GM21576 (cell line): ENCODE results near the gene SLC66A3.

ENCODE experiments used
- ATAC-seq: cut with Tn5 transposase; IDR thresholded peaks from one replicate; pipeline ENCODE4 v1.9.1; 2021; ENCODE audit warnings: mild to moderate bottlenecking, moderate library complexity; ENCODE audit not compliant: unreplicated experiment

SLC66A3 gene

DNA sequence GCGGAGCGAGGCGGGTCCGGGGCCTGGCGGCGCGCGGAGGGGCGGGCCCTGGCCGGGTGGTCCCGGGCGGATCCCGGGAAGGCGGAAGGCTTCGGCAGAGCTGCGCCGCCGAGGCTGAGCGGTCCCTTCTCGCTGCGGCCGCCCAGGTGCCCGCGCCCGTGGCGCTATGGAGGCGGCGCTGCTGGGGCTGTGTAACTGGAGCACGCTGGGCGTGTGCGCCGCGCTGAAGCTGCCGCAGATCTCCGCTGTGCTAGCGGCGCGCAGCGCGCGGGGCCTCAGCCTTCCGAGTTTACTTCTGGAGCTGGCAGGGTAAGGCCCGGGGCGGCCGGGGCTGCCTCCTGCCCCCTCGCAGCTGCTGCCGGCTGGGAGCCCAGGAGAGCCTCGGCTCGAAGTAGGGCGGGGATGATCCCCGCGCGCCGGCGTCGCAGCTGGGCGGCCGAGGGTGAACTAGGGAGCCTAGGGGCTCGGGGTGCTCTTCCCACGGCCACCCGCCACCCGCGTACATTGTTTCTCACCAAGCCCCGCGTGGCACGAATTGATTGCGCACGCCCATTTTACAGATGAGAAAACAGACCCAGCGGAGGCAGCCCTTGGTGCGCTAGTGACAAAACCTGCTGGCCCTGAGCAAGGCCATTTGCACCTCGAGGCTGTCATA, at the start of gene SLC66A3:
SLC66A3 (plus strand) TSS at position 87 of the 655 bp plus-strand sequence; CDS start at position 167, 80 bp downstream.
- ATAC-seq: peak; percentile 73

DNA sequence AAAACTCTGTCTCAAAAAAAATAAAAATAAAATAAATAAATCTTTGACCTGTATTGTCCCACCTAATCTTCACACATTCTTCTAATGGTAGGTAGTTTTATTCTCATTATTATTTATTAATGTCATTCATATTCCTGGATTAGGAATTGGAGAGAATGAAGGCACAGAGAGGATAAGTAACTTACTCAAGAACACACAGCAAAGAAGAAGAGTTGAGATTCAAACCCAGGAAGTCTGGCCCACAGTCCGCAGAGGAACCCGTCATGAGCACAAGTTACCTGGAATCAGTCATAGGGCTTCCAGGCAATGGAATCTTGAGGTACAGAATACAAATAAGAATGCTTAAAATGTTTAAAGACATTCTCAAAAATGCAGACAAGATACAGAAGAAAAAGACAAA, 46.3 kb upstream of the SLC66A3 start:
- no peak for ATAC-seq

DNA sequence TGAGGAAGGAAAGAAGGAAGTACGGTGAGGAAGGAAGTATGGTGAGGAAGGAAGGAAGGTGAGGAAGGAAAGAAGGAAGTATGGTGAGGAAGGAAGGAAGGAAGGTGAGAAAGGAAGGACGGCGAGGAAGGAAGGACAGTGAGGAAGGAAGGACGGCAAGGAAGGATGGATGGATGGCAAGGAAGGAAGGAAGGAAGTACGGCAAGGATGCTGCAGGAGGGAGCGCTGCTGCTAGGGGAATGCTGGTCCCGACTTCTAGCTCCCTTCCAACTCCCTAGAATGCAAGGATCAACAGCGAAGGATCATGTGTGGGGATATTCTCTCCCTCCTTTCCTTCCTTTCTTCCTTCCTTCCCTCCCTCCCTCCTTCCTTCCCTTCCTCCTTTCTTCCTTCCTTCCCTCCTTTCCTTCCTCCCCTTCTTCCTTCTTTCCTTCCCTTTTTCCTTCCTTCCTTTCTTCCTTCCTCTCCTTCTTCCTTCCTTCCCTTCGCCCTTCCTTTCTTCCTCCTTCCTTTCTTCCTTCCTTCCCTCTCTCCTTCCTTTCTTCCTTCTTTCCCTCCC, 42.3 kb upstream of the SLC66A3 start:
- no peak for ATAC-seq

DNA sequence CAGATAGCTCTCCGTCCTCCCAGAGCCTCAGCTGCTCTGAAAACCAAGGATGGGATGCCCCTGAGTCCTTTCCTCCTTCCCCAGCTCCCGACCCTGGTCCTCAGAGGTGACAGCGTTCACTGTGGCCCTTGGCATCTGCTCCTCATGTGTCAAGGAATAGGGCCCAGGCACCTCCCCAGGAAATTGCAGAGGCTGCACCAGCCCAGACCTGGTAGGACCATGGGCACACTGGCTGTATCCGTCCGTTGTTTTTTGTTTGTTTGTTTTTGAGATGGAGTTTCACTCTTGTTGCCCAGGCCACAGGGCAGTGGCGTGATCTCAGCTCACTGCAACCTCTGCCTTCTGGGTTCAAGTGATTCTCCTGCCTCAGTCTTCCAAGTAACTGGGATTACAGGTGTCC, 37.5 kb upstream of the SLC66A3 start:
- ATAC-seq: no peak

DNA sequence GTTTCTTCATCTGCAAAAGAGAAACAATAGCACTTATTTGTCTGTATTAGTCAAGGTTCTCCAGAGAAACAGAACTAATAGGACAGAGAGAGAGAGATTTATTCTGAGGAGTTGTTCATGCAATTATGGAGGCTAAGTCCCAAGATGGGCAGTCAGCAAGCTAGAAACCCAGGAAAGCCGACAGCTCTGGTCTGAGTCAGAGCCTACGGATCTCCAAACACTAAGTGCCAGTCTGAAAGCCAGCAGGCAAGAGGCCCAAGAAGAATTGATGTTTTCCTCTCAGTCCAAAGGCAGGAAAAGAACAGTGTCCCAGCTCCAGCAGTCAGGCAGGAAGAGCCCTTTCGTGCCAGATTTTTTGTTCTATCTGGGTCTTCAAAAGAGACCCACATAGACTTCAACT, 36.5 kb upstream of the SLC66A3 start:
- no peak for ATAC-seq

DNA sequence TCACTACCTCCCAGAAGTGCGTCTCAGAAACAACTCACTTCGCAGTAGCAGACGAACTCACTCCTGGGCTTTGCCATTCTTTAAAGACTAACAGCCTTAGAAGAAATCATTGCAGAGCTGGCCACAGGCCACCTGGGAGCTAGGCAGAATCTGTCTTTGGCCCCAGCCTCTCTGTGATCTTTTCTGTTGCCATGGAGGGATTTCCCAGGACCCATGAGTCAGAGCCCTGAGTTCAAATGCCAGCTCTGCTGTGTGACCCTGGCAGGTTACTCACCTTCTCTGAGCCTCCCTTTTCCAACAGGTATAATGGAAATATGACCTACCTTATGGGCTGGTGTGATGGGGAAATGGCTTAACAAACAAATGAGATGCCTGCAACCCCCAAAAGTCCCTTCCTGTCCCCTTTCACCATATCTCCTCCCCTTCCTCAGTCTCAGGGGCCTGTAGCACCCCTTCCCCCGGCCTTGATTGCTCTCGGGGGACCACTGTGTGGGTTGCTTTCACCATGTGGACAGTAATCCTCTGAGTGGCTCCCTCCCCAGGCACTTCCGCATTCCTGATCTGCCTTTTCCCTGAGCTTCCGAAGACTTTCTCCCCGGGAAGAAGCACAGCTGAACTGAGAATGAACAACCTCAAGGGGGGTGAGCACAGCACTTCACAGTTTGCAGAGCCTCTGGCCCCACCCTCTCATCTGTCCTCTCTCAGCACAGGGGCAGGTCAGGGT, 34.0 kb upstream of the SLC66A3 start:
- no peak for ATAC-seq

DNA sequence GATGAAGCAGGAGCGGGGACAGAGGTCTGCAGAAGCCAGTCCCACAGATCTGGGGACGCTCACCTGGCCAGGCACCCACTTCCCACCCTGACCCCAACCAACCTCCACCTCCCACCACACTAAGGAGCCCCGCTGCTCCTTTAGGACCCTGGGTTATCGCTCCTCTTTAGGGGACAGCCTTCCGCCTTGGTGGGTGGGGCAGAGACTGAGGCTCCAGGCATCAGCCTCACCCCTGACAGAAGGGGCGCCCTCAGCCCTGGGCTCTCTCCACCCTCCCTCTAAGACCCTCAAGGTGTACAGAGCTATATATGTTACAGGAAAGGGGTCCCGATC, 33.5 kb upstream of the SLC66A3 start:
- no peak for ATAC-seq

DNA sequence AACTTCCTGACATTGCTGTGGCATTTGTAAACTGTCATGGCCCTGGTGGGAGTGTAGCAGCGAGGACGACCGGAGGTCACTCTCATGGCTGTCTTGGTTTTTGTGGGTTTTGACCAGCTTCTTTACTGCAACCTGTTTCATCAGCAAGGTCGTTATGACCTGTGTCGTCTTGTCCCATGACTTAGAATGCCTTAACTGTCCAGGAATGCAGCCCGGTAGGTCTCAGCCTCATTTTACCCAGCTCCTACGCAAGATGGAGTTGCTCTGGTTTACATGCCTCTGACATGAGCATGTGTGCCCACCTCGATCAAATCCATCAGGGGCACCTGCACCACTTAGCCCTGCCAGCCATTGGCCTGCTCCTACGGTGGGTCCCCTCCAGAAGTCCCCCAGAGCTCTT, 32.9 kb upstream of the SLC66A3 start:
- no peak for ATAC-seq

DNA sequence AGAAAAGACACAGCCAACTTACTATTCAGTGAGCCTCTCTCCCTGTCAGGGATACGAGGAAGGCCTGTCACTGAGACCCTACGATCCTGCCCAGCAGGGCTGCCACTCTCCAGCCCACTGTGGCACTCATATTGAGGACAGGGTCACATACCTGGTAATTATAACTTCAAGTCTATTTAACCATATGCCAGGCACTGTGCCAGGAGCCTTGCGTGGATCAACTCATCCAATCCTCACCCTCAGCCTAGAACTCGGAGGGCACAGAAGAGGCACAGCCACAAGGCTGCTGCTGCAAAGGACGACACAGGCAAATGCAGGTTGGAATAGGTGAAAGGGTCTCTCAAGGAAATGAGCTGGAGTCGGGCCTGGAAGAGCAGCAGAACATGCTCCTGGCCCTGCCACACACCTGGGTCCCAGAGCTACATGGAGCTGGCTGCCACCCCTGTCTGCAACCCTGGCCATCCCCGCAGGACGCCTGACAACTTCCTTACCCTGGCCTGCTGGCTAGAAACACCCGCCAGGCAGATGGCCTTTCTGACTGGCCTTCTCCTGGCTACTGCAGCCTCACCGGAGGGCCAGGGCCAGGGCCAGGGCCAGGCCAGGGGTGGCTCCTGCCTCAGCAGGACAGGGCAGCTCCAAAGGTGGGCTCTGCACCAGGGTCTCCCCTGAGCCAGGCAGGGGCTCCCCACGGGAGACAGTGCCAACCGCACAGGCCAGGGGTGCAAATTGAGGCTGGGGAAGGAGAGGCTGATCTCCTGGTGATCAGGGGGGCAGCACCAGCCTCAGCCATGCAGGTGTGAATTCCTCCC, 32.1 kb upstream of the SLC66A3 start:
- ATAC-seq: no peak

DNA sequence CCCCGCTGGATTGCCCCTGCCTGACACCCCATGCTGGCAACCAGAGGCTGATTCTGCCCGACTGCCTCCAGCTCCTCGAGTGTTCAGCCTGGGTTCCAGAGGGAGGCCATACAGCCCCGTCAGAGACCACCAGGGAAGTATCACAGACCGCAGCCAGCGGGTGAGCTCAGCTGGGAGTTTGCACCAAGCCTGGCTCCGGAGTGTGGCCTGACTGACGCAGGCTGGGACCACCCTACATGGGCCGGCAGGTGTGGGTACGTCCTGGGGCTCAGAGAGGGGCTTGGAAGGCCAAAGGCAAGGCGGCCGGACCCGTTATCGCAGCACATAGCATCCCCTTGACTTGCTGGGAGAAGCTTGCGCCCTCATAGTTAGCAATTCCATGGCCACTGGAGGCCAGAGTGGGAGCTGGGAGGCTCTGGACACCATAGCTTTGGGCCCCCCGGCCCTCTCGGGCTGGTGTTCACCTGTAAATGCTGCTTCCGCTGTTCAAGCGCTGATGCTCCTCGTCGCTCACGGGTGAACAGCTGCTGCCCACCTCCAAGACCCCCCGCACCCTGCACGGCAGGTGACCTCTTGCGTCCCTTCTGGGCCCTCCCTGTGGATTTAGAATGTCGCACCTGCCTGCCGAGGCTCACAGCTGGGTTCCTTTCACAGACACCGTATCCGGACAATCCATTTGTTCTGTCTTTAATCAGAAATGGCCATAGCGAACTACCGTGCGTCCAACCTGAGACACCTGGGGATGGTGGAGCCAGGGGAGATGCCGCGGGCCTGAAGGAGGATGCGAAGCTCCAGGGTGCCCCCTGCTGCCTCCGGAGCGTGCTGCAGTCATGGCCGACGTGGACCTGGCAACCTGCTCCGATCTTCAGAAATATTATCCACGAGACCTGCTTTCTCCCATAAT, 31.2 kb upstream of the SLC66A3 start:
- no peak for ATAC-seq

DNA sequence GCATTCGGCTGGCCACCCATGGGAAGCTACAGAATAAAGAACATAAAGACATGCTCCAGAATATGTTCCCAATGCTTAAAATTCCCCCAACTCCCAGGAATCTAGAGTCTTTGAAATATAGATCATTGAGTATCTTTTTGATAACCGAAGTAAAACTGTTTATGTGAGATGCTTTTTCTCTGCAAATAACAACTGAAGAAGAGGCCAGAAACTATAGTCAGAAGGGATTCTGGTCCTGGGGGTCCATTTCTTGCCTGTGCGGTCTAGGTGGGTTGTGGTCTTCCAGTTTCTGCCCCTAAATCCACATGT, 30.6 kb upstream of the SLC66A3 start:
- no peak for ATAC-seq

DNA sequence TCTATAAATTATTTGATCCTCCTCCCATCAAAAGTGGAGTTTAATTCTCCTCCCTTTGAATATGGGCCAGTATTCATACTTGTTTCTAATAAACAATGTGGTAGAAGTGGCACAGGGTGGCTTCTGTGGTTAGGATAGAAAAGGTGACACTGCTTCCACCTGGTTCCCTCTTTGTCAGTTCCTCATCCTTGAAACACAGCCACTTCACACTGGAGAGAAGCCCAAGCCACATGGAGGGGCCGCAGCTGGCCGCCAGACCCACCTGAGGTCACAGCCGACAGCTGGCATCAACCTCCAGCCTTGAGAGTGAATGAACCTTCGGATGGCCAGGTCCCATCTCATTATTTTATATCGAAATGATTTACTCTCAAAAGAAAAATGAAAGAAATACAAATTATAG, 27.5 kb upstream of the SLC66A3 start:
- no peak for ATAC-seq

DNA sequence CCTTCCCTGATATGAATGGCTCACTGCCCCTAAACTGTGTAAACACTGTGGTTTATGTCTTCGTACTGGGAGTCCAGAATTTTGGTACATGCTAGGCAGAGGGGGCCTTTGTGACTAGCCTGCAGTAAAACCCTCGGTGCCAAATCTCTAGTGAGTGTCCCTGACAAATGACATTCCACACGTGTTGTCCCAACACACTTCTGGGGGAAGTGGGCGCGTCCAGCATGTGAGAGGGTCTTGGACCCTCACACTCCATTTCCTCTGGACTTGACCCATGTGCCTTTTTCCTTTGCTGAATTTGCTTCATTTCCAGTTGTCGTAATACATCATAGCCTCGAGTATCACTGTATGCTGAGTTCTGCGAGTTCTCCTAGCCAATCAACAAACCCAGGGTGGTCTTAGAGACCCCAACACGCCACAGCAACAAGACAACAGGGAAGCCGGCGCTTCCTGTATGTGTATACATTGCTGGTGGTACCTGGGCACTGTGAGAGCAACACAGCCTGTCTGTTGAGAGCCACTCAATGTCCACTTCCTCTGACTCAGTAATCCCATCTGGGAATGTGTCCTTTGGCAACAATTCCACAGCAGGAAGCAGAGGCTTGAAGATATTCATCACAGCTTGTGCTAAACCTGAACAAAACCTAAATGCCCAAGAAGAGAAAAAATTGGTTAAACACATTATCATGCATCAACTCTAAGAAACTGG, 26.9 kb upstream of the SLC66A3 start:
- ATAC-seq: no peak

DNA sequence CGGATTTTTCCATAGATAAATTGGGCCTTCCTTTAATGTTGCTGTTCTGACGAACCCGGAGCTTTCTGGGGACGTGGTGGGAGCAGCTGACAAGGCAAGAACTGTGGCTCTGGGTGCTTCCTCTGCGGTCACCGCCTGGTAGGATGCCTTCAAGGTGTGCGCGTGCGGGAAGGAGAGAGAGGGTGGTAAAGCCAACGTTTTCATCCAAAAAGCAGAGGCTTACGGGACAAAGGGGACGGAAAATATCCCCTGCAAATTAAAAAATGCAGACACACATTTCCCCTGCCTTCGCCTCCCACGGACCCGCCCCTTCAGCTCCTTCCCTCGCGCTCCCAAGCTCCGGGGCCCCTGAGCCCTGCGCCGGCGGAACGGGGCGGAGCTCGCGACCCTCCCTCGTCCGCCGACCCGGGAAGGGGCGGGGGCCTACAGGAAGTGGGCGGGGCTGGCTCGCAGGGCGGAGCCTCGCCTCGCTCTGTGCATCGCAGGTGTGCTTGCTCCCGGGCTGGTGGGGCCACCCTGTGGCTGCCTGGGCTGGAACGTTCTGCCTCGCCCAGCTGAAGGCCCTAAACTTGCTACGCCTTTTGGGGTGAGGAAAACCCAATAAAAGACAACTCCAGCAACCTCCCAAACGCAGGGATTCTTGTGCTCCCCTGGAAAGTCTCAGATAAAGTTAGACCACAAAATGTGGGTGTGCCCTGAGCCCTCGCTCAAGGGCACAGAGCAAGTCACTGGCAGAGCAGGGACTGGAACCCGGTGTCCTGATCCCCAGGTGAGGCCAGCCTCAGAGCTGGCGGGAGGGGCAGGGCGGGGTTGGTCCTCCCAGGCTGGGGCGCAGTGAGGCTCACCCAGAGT, 25.4 kb upstream of the SLC66A3 start:
- ATAC-seq: peak; percentile 70

DNA sequence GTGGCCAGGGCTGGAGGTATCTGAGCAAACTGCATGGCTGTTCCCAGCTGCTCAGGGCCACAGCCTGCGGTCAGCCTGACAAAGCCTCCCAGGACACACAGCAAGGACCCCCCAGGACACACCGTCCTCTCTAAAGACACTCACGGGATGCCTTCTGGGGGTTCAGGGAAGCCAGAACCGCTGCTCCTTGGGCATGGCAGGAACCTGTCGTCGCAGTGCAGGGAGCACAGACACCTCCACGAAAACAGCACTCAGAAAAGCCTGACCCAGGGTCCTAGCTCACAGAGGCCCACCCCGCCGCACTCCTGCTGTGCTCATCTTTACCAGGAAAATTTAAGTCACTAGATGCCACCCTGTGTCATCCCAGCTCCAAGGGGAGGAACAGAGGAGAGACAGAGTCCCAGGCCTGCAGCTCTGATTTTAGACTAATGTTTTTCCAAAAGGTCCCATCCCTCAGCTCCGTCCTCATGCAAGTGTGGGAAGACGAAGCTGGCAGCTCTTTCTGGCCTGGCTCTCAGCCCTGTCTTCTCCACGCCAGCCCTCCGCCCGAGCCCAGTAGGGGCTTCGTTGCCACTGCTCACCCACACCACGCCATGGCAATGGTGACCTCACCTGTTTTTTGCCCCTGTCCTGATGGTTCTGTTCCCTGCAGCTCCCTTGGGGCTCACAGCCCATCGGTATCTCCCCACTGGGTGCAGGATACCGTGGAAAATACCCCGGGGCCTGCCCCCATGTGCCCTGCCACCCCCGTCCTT, 23.9 kb upstream of the SLC66A3 start:
- ATAC-seq: no peak

DNA sequence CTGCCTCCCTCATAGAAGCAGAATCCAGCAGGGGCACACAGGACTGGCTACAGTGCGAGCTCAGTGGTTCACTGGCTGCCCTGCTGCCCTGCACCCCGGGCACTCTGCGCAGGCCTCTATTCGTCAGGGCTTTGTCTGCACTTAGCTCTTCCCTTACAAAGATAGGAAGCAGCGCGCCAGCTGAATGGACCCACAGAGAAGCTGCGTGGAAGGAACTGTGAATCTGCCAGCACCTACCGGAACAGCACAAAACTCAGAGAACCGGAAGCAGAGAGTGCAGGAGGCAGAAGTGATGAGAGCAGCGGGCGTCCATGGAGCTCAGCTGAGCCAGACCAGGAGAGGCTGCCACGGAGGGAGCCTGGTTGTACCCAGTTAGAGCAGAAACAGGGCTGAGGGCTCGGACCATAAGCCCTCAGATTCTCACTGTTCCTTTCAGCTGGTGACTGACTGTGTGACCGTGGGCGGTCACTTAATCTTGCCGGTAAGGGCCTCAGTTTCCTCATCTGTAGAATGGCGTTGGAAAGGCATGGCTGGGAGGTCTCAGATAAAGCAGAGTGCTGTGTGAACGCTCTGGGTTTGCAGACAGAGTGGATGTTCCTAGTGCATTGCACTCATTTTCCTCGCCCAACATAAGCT, 23.1 kb upstream of the SLC66A3 start:
- no peak for ATAC-seq

DNA sequence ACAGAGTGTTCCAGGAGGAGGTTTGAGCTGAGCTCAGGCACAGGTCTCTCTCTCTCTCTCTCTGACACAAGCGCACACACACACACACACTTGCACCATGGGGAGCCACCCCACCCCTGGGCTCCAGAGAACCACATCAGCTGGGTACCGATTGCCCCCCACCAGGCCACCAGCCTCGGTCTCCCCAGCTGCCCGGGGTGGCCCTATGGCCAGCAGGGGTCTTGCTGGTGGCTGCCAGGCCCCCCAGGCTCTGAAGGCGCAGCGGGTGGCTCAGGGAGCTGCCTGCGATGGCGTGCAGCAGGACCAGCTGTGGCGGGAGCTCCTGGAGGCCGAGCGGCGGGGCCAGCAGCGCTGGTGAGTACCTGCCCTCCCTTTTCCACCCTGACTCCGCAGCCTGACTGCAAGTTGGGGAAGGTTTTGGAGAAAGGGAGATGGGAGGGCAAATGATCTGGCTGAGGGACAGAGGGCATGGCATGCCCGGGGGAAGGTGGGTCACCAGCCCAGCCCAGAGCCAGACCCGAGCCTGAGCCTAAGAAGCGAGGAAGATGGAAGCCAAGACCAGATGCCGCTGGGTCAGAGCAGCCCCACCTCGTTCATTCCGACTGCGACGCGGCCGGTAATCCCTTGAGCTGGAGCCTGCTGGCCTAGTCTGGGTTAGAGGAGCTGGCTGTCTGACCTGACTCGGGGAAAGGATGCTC, 21.9 kb upstream of the SLC66A3 start:
- no peak for ATAC-seq

DNA sequence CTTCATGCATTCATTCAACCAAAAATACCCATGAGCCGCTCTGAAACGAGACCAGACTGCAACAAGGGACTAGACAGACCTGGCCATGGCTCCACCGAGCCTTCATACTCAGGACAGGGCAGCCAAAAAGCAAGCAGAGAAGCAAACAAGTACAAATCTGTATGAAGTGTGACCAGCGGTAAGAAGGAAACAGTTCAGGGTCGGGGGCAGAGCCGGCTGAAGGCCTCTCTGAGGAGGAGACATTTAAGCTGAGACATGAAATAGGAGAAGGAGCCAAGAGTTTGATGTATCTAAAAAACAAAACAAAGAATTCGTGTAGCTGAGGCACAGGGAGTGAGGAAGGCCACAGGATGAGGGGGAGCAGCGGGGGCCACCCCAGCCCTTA, 21.3 kb upstream of the SLC66A3 start:
- no peak for ATAC-seq
